H1 (cell line): ENCODE measurements around the gene ULK3. TPM values are rescaled to one million over a fixed set of nuclear protein-coding genes. Genes with fewer than 3 reads are reported as not detected.

Experiments
- CTCF ChIA-PET: fragments of 300-600 bp; sonication (Branson Sonifier 250); formaldehyde crosslinking; loops from one replicate; lab custom pipeline; 2021; ENCODE audit not compliant: partially characterized antibody; lab: Charles Lee
- POLR2A ChIA-PET: fragments of 300-600 bp; sonication (Branson Sonifier 250); formaldehyde crosslinking; loops from one replicate; lab custom pipeline; 2021; ENCODE audit warnings: inconsistent platforms; ENCODE audit not compliant: partially characterized antibody; lab: Charles Lee
- DNase-seq, 2 experiments: peaks; one replicate each; pipeline versions ENCODE4 v3.0.0 to v3.0.0-alpha.2; 2010 to 2022; ENCODE audit warnings: low spot score in 2 of 2, low read depth in 1 of 2, mixed read lengths in 1 of 2
- FAIRE-seq: peaks from 2 replicates; lab custom pipeline; 2011; peaks lifted over from hg19 to GRCh38; lab: Jason Lieb, UNC
- H2AFZ ChIP-seq: 2 replicates; pipeline ENCODE4 v1.8.1; 2012; ENCODE audit warnings: low read length, inconsistent platforms
- H2AK5ac ChIP-seq: 2 replicates; pipeline ENCODE4 v1.6.1; 2013; ENCODE audit warnings: low read depth, low read length
- H2BK120ac ChIP-seq: replicated peaks from 2 replicates; pipeline ENCODE3; 2013; ENCODE audit warnings: low read depth, low read length, inconsistent platforms
- H2BK12ac ChIP-seq: 2 replicates; pipeline ENCODE4 v1.6.1; 2013; ENCODE audit warnings: low read depth, low read length
- H2BK15ac ChIP-seq: 2 replicates; pipeline ENCODE4 v1.6.1; 2013; ENCODE audit warnings: low read length
- H2BK20ac ChIP-seq: 2 replicates; pipeline ENCODE4 v1.6.1; 2013; ENCODE audit warnings: low read length
- H2BK5ac ChIP-seq: 2 replicates; pipeline ENCODE4 v1.6.1; 2013; ENCODE audit warnings: low read depth, low read length
- H3K14ac ChIP-seq: 2 replicates; pipeline ENCODE4 v1.6.1; 2013; ENCODE audit warnings: inconsistent platforms; ENCODE audit not compliant: insufficient read length
- H3K18ac ChIP-seq: 2 replicates; pipeline ENCODE4 v1.6.1; 2013; ENCODE audit warnings: low read length; ENCODE audit errors: extremely low read depth
- H3K23ac ChIP-seq: 2 replicates; pipeline ENCODE4 v1.6.1; 2013; ENCODE audit warnings: inconsistent platforms; ENCODE audit not compliant: insufficient read length
- H3K23me2 ChIP-seq: 2 replicates; pipeline ENCODE4 v1.6.1; 2013; ENCODE audit warnings: low read depth, low read length
- H3K27ac ChIP-seq: 2 replicates; pipeline ENCODE4 v1.6.1; 2011; ENCODE audit warnings: low read depth, low read length, inconsistent platforms
- H3K27me3 ChIP-seq, 4 experiments: replicated peaks in 1 of 4; 1 replicate in 1 of 4; 2 replicates in 3 of 4; pipeline versions ENCODE4 v1.6.1 to v1.8.1; 2011 to 2013; ENCODE audit warnings: low read length in 3 of 4, mild to moderate bottlenecking in 3 of 4, inconsistent platforms in 2 of 4, mixed read lengths in 2 of 4, moderate library complexity in 1 of 4; ENCODE audit not compliant: control insufficient read depth in 3 of 4, insufficient read depth in 3 of 4; ENCODE audit errors: extremely low read depth in 1 of 4
- H3K36me3 ChIP-seq, 4 experiments: 2 replicates each; pipeline versions ENCODE4 v1.6.1 to v1.8.1; 2011 to 2013; ENCODE audit warnings: mild to moderate bottlenecking in 4 of 4, low read length in 3 of 4, moderate library complexity in 2 of 4, control low read depth in 1 of 4, inconsistent platforms in 1 of 4; ENCODE audit not compliant: insufficient read depth in 4 of 4, control insufficient read depth in 2 of 4
- H3K4ac ChIP-seq: replicated peaks from 2 replicates; pipeline ENCODE3; 2013; ENCODE audit warnings: low read length, low read depth, mixed read lengths, inconsistent platforms; ENCODE audit not compliant: insufficient read length
- H3K4me1 ChIP-seq, 4 experiments: replicated peaks in 1 of 4; 1 replicate in 1 of 4; 2 replicates in 3 of 4; pipeline versions ENCODE4 v1.6.1 to v1.8.1; 2011 to 2013; ENCODE audit warnings: low read length in 3 of 4, inconsistent platforms in 2 of 4, mixed read lengths in 1 of 4; ENCODE audit not compliant: insufficient read depth in 4 of 4, control insufficient read depth in 3 of 4
- H3K4me2 ChIP-seq, 2 experiments: 2 replicates each; pipeline versions ENCODE4 v1.6.1 to v1.8.1; 2011 to 2013; ENCODE audit warnings: low read depth in 2 of 2, low read length in 2 of 2, control low read depth in 1 of 2, inconsistent platforms in 1 of 2, mild to moderate bottlenecking in 1 of 2; ENCODE audit not compliant: insufficient read depth in 1 of 2
- H3K4me3 ChIP-seq, 4 experiments: fragments of 200-600, 300-600 bp in 1 of 4; sonication (generic), shearing (Covaris generic), sonication (Bioruptor Twin) in 1 of 4; 2 replicates each; pipeline versions ENCODE4 v1.5.1 to v1.8.1; 2011 to 2016; ENCODE audit warnings: low read length in 4 of 4, low read depth in 3 of 4, control low read depth in 2 of 4, inconsistent platforms in 2 of 4, mild to moderate bottlenecking in 2 of 4, mixed read lengths in 1 of 4, moderate library complexity in 1 of 4; ENCODE audit not compliant: insufficient read depth in 2 of 4; ENCODE audit errors: extremely low read depth in 1 of 4
- H3K56ac ChIP-seq: replicated peaks from 2 replicates; pipeline ENCODE3; 2013; ENCODE audit warnings: low read depth, mild to moderate bottlenecking, mixed read lengths, low read length, inconsistent platforms; ENCODE audit not compliant: insufficient read length
- H3K79me1 ChIP-seq: 2 replicates; pipeline ENCODE4 v1.6.1; 2013; ENCODE audit warnings: low read depth, low read length, control low read depth
- H3K79me2 ChIP-seq, 2 experiments: 2 replicates each; pipeline versions ENCODE4 v1.6.1 to v1.8.1; 2012 to 2013; ENCODE audit warnings: low read length in 2 of 2, mild to moderate bottlenecking in 2 of 2, inconsistent platforms in 1 of 2; ENCODE audit not compliant: insufficient read depth in 2 of 2, control insufficient read depth in 1 of 2
- H3K9ac ChIP-seq, 4 experiments: replicated peaks in 1 of 4; 1 replicate in 1 of 4; 2 replicates in 3 of 4; pipeline versions ENCODE4 v1.6.1 to v1.8.1; 2011 to 2013; ENCODE audit warnings: low read depth in 3 of 4, low read length in 3 of 4, control low read depth in 2 of 4, mild to moderate bottlenecking in 2 of 4, moderate library complexity in 2 of 4, inconsistent platforms in 1 of 4; ENCODE audit errors: extremely low read depth in 1 of 4
- H3K9me3 ChIP-seq, 2 experiments: 2 replicates each; pipeline versions ENCODE4 v1.6.1 to v1.8.1; 2012 to 2013; ENCODE audit warnings: mild to moderate bottlenecking in 2 of 2, moderate library complexity in 2 of 2, control low read depth in 1 of 2, inconsistent platforms in 1 of 2, low read depth in 1 of 2, low read length in 1 of 2, mixed read lengths in 1 of 2; ENCODE audit not compliant: insufficient read depth in 2 of 2
- H4K20me1 ChIP-seq, 2 experiments: replicated peaks in 1 of 2; 2 replicates each; pipeline versions ENCODE3 to v1.8.1; 2011 to 2013; ENCODE audit warnings: inconsistent platforms in 2 of 2, low read length in 2 of 2, mild to moderate bottlenecking in 1 of 2; ENCODE audit not compliant: insufficient read depth in 2 of 2, control insufficient read depth in 1 of 2
- H4K5ac ChIP-seq: 2 replicates; pipeline ENCODE4 v1.6.1; 2013; ENCODE audit warnings: low read length, low read depth, mixed read lengths, inconsistent platforms; ENCODE audit not compliant: insufficient read length
- H4K8ac ChIP-seq: 2 replicates; pipeline ENCODE4 v1.8.0; 2013; ENCODE audit warnings: mild to moderate bottlenecking, moderate library complexity, low read length, inconsistent platforms; ENCODE audit not compliant: insufficient read depth; ENCODE audit errors: extremely low read depth
- H4K91ac ChIP-seq: replicated peaks from 2 replicates; pipeline ENCODE3; 2013; ENCODE audit warnings: low read length, mixed read lengths, inconsistent platforms; ENCODE audit not compliant: insufficient read length
- CREB1 ChIP-seq: IDR thresholded peaks from 2 replicates; pipeline ENCODE4 v1.6.1; 2012; ENCODE audit warnings: inconsistent platforms
- CTCF ChIP-seq, 3 experiments: IDR thresholded peaks; 1 replicate in 2 of 3; 2 replicates in 1 of 3; pipeline versions ENCODE4 v1.5.1 to v1.6.1; 2011; ENCODE audit warnings: low read length in 3 of 3, mild to moderate bottlenecking in 3 of 3, inconsistent platforms in 2 of 3, low read depth in 1 of 3, moderate library complexity in 1 of 3; ENCODE audit not compliant: insufficient read depth in 1 of 3; ENCODE audit errors: control extremely low read depth in 1 of 3
- EZH2 ChIP-seq: fragments of 200-600 bp; sonication (generic); IDR thresholded peaks from 2 replicates; pipeline ENCODE4 v1.7.1; 2012; ENCODE audit warnings: low read depth, mild to moderate bottlenecking, moderate library complexity, low read length, inconsistent platforms; ENCODE audit not compliant: severe bottlenecking
- JUN ChIP-seq: IDR thresholded peaks from 2 replicates; pipeline ENCODE4 v1.6.1; 2011; ENCODE audit warnings: low read depth, mild to moderate bottlenecking, improper control_type of control experiment, low read length
- TAF7 ChIP-seq: optimal IDR thresholded peaks from 2 replicates; pipeline ENCODE3; 2011; ENCODE audit warnings: low read depth, mild to moderate bottlenecking, inconsistent platforms, low read length, moderate library complexity, borderline replicate concordance
- WGBS, 2 experiments: shearing (Covaris generic) in 1 of 2; methylation state at CpG; one replicate each; pipeline versions ENCODE4 v1.1.6 to v1.1.7; 2013 to 2015; ENCODE audit warnings: low lambda C conversion rate in 2 of 2, mixed read lengths in 2 of 2, inconsistent platforms in 1 of 2, low coverage in 1 of 2, missing lambda C conversion rate in 1 of 2; ENCODE audit not compliant: insufficient replicate concordance in 2 of 2, insufficient coverage in 1 of 2, insufficient read length in 1 of 2; ENCODE audit errors: extremely low coverage in 1 of 2, missing lambda C conversion rate in 1 of 2; 5-methylcytosine and 5-hydroxymethylcytosine counted together
- polyA plus RNA-seq, 7 experiments: library from polyadenylated mRNA; depleted of rRNA in 3 of 7; stranded (reverse) in 5 of 7; unstranded in 2 of 7; fragments of >200 nt in 5 of 7; fragments of 200-250 nt in 2 of 7; gene quantifications; 1 replicate in 5 of 7; 2 replicates in 1 of 7; 4 replicates in 1 of 7; pipeline versions ENCODE4 v1.2.1 to v1.2.3, GENCODE V29; 2011 to 2013; ENCODE audit warnings: missing spikeins in 2 of 7, mixed read lengths in 2 of 7
- total RNA-seq: library from RNA; stranded (reverse); fragmentation: NEBNext Ultra II Directional; extraction: Animal tissue kit (Norgen Biotek cat#: 25700); gene quantifications from 2 replicates; pipeline ENCODE4 v1.2.1, GENCODE V29; 2021

Gene ULK3
- total and polyA plus RNA-seq, 2 of the 8 experiments (the other 6 are each of a cell fraction or from before 2014, with no cell fraction given) = 27.1 to 34.4 TPM

- Histone ChIP-seq H2BK120ac (no peak overlapping the region), H4K5ac (no peak overlapping the region), H3K9me3 (no peaks in the 10 kb centered on the region), H4K20me1 (peaks cover 2% of the 10 kb centered on the region in 2 experiments), H3K4me3 (no peak overlapping the region), H4K8ac (no peak overlapping the region), H4K91ac (no peak overlapping the region), H2AK5ac (no peak overlapping the region), H2AFZ (no peak overlapping the region), H3K18ac (no peak overlapping the region), H2BK15ac (no peak overlapping the region), H3K56ac (no peak overlapping the region), H3K9ac (no peak overlapping the region; a peak in 1 of 7 replicates), H3K23ac (no peak overlapping the region), H3K4me1 (peaks cover 0 to 9% (median 5%) of the 10 kb centered on the region in 4 experiments; a peak in 6 of 7 replicates), H3K27me3 (no peaks in the 10 kb centered on the region), H3K4me2 (no peak overlapping the region), H3K79me2 (no peaks in the 10 kb centered on the region), H3K4ac (no peak overlapping the region), H2BK5ac (no peak overlapping the region), H2BK12ac (no peak overlapping the region), H2BK20ac (no peak overlapping the region), H3K27ac (no peak overlapping the region), H3K79me1 (0 out of 2 replicates have a peak, but pooled peaks cover 2% of the 10 kb centered on the region), H3K36me3 (peaks cover 0 to 5% (median 2%) of the 10 kb centered on the region in 4 experiments; a peak in 3 of 8 replicates), H3K14ac (no peak overlapping the region), H3K23me2 (peaks cover under 1% of the 10 kb centered on the region; the same call in 1 of the 2 replicates)
- CTCF ChIA-PET = interaction anchor here (0.6 to 6.6 kb wide), 20 partner anchors 9 to 216 kb away, joined by 3 to 52 read pairs (median 4); partner anchors contain the start of gene CPLX3
- FAIRE-seq = no peak
- TF ChIP-seq CREB1 (no peak), EZH2 (no peak), JUN (no peak), TAF7 (no peak), CTCF (IDR thresholded peaks at IDR 0.05; ENCODE audit: control extremely low read depth in 1 of 3, insufficient read depth in 1 of 3, low read depth in 1 of 3, low read length in 3 of 3) (peak in 1 of 3 experiments; percentile 14; a peak in 2 of 4 replicates)
- WGBS, 2 experiments = 89% methylated on average over 7 of the region's 15 CpGs; no CpG with 5 or more reads in 1 of the 2 experiments
- POLR2A ChIA-PET = interaction anchor here (0.8 to 0.9 kb wide), 2 partner anchors 11 to 15 kb away, joined by 3 read pairs; no protein-coding TSS in a partner anchor
- no peak for DNase-seq
These were observed 5.3 kb downstream of the ULK3 start for GRCh38 chr15:74837482-74838136.
